ENCODE results near the gene FTCD.

Gene FTCD

DNA sequence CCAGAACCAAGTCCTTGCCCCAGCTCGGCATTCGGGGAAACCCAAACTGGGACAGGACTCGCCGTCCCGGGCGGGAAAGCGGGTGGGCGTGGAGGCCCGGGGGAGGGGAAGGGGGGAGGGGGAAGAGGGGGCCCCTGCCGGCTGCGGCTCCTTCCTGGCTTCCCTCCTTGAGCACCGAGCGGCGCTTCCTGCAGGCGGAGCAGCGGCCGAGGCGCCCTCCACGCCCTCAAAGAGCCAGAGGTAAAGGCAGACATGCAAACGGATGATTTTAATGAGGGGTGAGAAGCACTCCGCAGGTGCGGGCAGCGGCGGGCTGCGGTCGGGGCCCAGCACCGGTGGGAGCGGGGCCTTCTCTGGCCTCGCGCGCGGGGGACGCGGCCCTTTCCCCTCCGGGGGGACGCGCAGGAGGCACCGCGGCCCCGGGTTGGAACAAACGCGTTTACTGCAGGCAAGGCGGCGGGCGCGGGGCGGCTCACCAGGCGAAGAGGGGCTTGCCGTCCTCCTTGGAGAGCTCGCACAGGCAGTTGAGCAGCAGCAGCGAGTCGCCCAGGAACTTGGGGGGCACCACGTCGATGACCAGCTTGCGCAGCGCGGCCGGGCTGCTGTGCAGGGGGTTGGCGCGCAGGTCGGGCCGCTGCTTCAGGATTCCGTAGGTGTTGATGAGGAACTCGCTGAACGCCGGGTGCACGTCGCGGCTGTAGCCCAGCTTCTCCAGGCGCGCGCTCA, 5.7 kb upstream of the FTCD start:
- H3K27ac ChIP-seq (ENCODE audit: low read depth, low read length), result no peak overlapping the region
- no peak overlapping the region for H3K9ac ChIP-seq (ENCODE audit: low read length)
- H4K12ac ChIP-seq (ENCODE audit: low read depth, low read length), result no peak overlapping the region
- H3K4me2 ChIP-seq (ENCODE audit: low read length), result no peak overlapping the region
- WGBS (ENCODE audit: extremely low coverage, insufficient coverage, insufficient read length), result no CpG with 5 or more reads among the region's 72 CpGs
- H2AFZ ChIP-seq (ENCODE audit: insufficient read depth, low read length, poor library complexity), result no peak overlapping the region
- no peaks in the 10 kb centered on the region for H3K27me3 ChIP-seq (ENCODE audit: insufficient read depth, low read length)
- no peak overlapping the region for H2BK12ac ChIP-seq (ENCODE audit: low read length)
- DNase-seq, result peak in 1 of 2 donors; percentile 8
- H3K79me2 ChIP-seq (ENCODE audit: control insufficient read depth, insufficient read depth, low read length, poor library complexity), result no peaks in the 10 kb centered on the region
- no peak overlapping the region for H2AK5ac ChIP-seq (ENCODE audit: low read length)
- peaks cover 10% of the 10 kb centered on the region in 2 experiments for H3K36me3 ChIP-seq (ENCODE audit: control insufficient read depth in 1 of 2, insufficient read depth in 2 of 2, low read length in 2 of 2)
- H3K79me1 ChIP-seq (ENCODE audit: low read length), result no peaks in the 10 kb centered on the region
- no peak overlapping the region for H3K23ac ChIP-seq (ENCODE audit: low read length)
- H3K14ac ChIP-seq (ENCODE audit: low read length), result no peak overlapping the region
- no peak overlapping the region for H4K8ac ChIP-seq (ENCODE audit: low read depth, low read length)
- peaks cover 6% of the 10 kb centered on the region for H3K9me3 ChIP-seq (ENCODE audit: insufficient read depth, low read depth, low read length)
- H2BK5ac ChIP-seq (ENCODE audit: low read depth, low read length, poor library complexity), result no peak overlapping the region
- H3K4me3 ChIP-seq (ENCODE audit: low read depth, low read length), result no peak overlapping the region
- H3K4ac ChIP-seq (ENCODE audit: low read depth, low read length), result no peak overlapping the region
- no peak overlapping the region for H3K18ac ChIP-seq (ENCODE audit: low read length)
- H3K4me1 ChIP-seq (ENCODE audit: control insufficient read depth in 1 of 2, insufficient read depth in 2 of 2, low read length in 2 of 2), result peaks cover 0 to under 1% of the 10 kb centered on the region in 2 experiments
- no peak overlapping the region for H2BK120ac ChIP-seq (ENCODE audit: insufficient read depth, low read length, poor library complexity)
- no peak overlapping the region for H4K91ac ChIP-seq (ENCODE audit: low read depth, low read length)

DNA sequence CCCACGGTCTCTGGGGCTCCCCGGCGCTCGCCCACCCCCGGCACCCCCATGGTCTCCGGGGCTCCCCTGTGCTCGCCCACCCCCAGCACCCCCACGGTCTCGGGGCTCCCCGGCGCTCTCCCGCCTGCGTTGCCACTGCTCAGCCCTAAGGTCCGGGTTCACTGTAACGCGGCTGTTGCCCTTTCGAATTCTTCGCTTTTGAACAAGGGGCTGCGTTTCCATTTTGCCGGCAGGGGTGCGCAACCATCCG, 5.2 kb upstream of the FTCD start:
- no peak overlapping the region for H3K9ac ChIP-seq (ENCODE audit: low read length)
- no peaks in the 10 kb centered on the region for H3K27me3 ChIP-seq (ENCODE audit: insufficient read depth, low read length)
- H4K12ac ChIP-seq (ENCODE audit: low read depth, low read length), result no peak overlapping the region
- no peak overlapping the region for H2BK120ac ChIP-seq (ENCODE audit: insufficient read depth, low read length, poor library complexity)
- no peak overlapping the region for H2BK5ac ChIP-seq (ENCODE audit: low read depth, low read length, poor library complexity)
- H3K23ac ChIP-seq (ENCODE audit: low read length), result no peak overlapping the region
- H4K8ac ChIP-seq (ENCODE audit: low read depth, low read length), result no peak overlapping the region
- peaks cover 6% of the 10 kb centered on the region for H3K9me3 ChIP-seq (ENCODE audit: insufficient read depth, low read depth, low read length)
- H2AK5ac ChIP-seq (ENCODE audit: low read length), result no peak overlapping the region
- no peak overlapping the region for H2BK12ac ChIP-seq (ENCODE audit: low read length)
- H3K18ac ChIP-seq (ENCODE audit: low read length), result no peak overlapping the region
- no peak overlapping the region for H2AFZ ChIP-seq (ENCODE audit: insufficient read depth, low read length, poor library complexity)
- no peak overlapping the region for H3K14ac ChIP-seq (ENCODE audit: low read length)
- no CpG with 5 or more reads among the region's 22 CpGs for WGBS (ENCODE audit: extremely low coverage, insufficient coverage, insufficient read length)
- H3K36me3 ChIP-seq (ENCODE audit: control insufficient read depth in 1 of 2, insufficient read depth in 2 of 2, low read length in 2 of 2), result peaks cover 10 to 12% of the 10 kb centered on the region in 2 experiments
- no peak overlapping the region for H3K4me3 ChIP-seq (ENCODE audit: low read depth, low read length)
- no peak overlapping the region for H3K4me2 ChIP-seq (ENCODE audit: low read length)
- H3K79me1 ChIP-seq (ENCODE audit: low read length), result no peaks in the 10 kb centered on the region
- no peak for DNase-seq
- H3K79me2 ChIP-seq (ENCODE audit: control insufficient read depth, insufficient read depth, low read length, poor library complexity), result no peaks in the 10 kb centered on the region
- no peak overlapping the region for H3K4ac ChIP-seq (ENCODE audit: low read depth, low read length)
- H3K27ac ChIP-seq (ENCODE audit: low read depth, low read length), result no peak overlapping the region
- H3K4me1 ChIP-seq (ENCODE audit: control insufficient read depth in 1 of 2, insufficient read depth in 2 of 2, low read length in 2 of 2), result peaks cover 0 to 5% of the 10 kb centered on the region in 2 experiments
- no peak overlapping the region for H4K91ac ChIP-seq (ENCODE audit: low read depth, low read length)

DNA sequence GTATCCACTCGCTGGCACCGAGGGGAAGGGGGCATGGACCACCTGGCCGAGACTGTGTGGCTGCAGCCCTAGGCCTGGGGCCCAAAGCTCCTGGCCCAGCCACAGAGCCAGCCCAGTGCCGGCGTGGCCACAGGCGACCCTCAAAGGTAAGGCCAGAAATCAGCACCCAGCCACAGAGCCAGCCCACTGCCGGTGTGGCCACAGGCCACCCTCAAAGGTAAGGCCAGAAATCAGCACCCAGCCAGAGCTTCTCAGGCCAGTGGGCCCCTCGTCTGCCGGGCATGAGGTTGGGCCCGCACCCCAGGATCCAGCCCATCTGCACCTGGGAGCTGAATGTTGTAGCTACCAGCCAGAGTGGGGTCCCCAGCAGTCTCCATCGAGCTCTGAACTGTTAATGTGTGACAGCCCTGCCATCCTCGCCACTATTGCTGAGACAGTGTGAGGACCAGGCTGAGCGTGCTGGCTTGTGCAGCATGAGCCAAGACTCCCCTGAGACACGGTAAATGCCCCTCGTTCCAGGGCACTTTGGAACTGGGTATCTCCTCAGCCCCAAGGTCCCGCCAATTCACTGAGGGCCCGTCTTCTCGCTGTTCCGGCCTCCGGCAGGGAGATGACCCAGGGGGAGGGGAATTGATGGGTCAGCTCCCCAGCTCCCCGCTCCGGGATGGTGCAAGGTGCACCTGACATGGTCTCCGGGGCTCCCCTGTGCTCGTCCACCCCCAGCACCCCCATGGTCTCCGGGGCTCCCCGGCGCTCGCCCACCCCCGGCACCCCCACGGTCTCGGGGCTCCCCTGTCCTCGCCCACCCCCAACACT, 4.7 kb upstream of the FTCD start:
- H3K36me3 ChIP-seq (ENCODE audit: control insufficient read depth in 1 of 2, insufficient read depth in 2 of 2, low read length in 2 of 2), result peaks cover 10 to 12% of the 10 kb centered on the region in 2 experiments
- no CpG with 5 or more reads among the region's 32 CpGs for WGBS (ENCODE audit: extremely low coverage, insufficient coverage, insufficient read length)
- peaks cover 6% of the 10 kb centered on the region for H3K9me3 ChIP-seq (ENCODE audit: insufficient read depth, low read depth, low read length)
- H3K4me2 ChIP-seq (ENCODE audit: low read length), result no peak overlapping the region
- no peak overlapping the region for H3K4me3 ChIP-seq (ENCODE audit: low read depth, low read length)
- no peak for DNase-seq
- no peak overlapping the region for H2BK120ac ChIP-seq (ENCODE audit: insufficient read depth, low read length, poor library complexity)
- no peak overlapping the region for H2BK12ac ChIP-seq (ENCODE audit: low read length)
- H3K14ac ChIP-seq (ENCODE audit: low read length), result no peak overlapping the region
- no peak overlapping the region for H2AK5ac ChIP-seq (ENCODE audit: low read length)
- no peak overlapping the region for H3K4ac ChIP-seq (ENCODE audit: low read depth, low read length)
- H3K18ac ChIP-seq (ENCODE audit: low read length), result no peak overlapping the region
- no peak overlapping the region for H3K27ac ChIP-seq (ENCODE audit: low read depth, low read length)
- H3K27me3 ChIP-seq (ENCODE audit: insufficient read depth, low read length), result no peaks in the 10 kb centered on the region
- no peak overlapping the region for H3K9ac ChIP-seq (ENCODE audit: low read length)
- H4K91ac ChIP-seq (ENCODE audit: low read depth, low read length), result no peak overlapping the region
- peaks cover 0 to 7% of the 10 kb centered on the region in 2 experiments for H3K4me1 ChIP-seq (ENCODE audit: control insufficient read depth in 1 of 2, insufficient read depth in 2 of 2, low read length in 2 of 2)
- no peaks in the 10 kb centered on the region for H3K79me1 ChIP-seq (ENCODE audit: low read length)
- H4K12ac ChIP-seq (ENCODE audit: low read depth, low read length), result no peak overlapping the region
- no peaks in the 10 kb centered on the region for H3K79me2 ChIP-seq (ENCODE audit: control insufficient read depth, insufficient read depth, low read length, poor library complexity)
- H2AFZ ChIP-seq (ENCODE audit: insufficient read depth, low read length, poor library complexity), result no peak overlapping the region
- no peak overlapping the region for H4K8ac ChIP-seq (ENCODE audit: low read depth, low read length)
- no peak overlapping the region for H2BK5ac ChIP-seq (ENCODE audit: low read depth, low read length, poor library complexity)
- no peak overlapping the region for H3K23ac ChIP-seq (ENCODE audit: low read length)

DNA sequence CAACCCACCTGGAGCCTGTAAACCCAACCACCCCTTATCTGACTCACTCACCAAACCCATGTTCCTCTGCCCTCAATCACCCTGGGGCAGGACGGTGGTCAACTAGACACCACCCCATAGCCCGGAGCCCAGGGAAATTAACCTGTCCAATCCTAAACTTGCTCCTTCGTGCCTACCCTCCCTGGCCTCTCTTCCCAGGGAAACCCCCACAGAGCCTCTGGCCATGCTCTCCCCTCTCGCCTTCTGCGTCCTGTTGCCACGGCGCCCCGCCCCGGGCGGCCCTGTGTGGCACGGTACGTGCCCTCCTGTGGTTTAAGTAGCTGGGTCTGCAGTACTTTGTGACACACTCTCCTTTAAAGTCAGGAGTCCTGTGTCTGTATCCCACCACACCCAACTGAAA, 4.0 kb upstream of the FTCD start:
- H2BK120ac ChIP-seq (ENCODE audit: insufficient read depth, low read length, poor library complexity), result no peak overlapping the region
- no peak overlapping the region for H3K4me3 ChIP-seq (ENCODE audit: low read depth, low read length)
- no peak overlapping the region for H3K4ac ChIP-seq (ENCODE audit: low read depth, low read length)
- peaks cover 0 to 7% of the 10 kb centered on the region in 2 experiments for H3K4me1 ChIP-seq (ENCODE audit: control insufficient read depth in 1 of 2, insufficient read depth in 2 of 2, low read length in 2 of 2)
- no peak overlapping the region for H2BK12ac ChIP-seq (ENCODE audit: low read length)
- no peak overlapping the region for H3K14ac ChIP-seq (ENCODE audit: low read length)
- no peak overlapping the region for H4K12ac ChIP-seq (ENCODE audit: low read depth, low read length)
- no peak overlapping the region for H2BK5ac ChIP-seq (ENCODE audit: low read depth, low read length, poor library complexity)
- H3K27me3 ChIP-seq (ENCODE audit: insufficient read depth, low read length), result no peaks in the 10 kb centered on the region
- H3K9me3 ChIP-seq (ENCODE audit: insufficient read depth, low read depth, low read length), result peaks cover 6% of the 10 kb centered on the region
- no peak overlapping the region for H2AK5ac ChIP-seq (ENCODE audit: low read length)
- no peak overlapping the region for H3K9ac ChIP-seq (ENCODE audit: low read length)
- H3K27ac ChIP-seq (ENCODE audit: low read depth, low read length), result no peak overlapping the region
- no CpG with 5 or more reads among the region's 12 CpGs for WGBS (ENCODE audit: extremely low coverage, insufficient coverage, insufficient read length)
- H3K4me2 ChIP-seq (ENCODE audit: low read length), result no peak overlapping the region
- no peaks in the 10 kb centered on the region for H3K79me1 ChIP-seq (ENCODE audit: low read length)
- DNase-seq, result no peak
- H3K18ac ChIP-seq (ENCODE audit: low read length), result no peak overlapping the region
- no peaks in the 10 kb centered on the region for H3K79me2 ChIP-seq (ENCODE audit: control insufficient read depth, insufficient read depth, low read length, poor library complexity)
- H4K91ac ChIP-seq (ENCODE audit: low read depth, low read length), result no peak overlapping the region
- H3K23ac ChIP-seq (ENCODE audit: low read length), result no peak overlapping the region
- no peak overlapping the region for H2AFZ ChIP-seq (ENCODE audit: insufficient read depth, low read length, poor library complexity)
- H4K8ac ChIP-seq (ENCODE audit: low read depth, low read length), result no peak overlapping the region
- peaks cover 10 to 12% of the 10 kb centered on the region in 2 experiments for H3K36me3 ChIP-seq (ENCODE audit: control insufficient read depth in 1 of 2, insufficient read depth in 2 of 2, low read length in 2 of 2)
